H1 (cell line): ENCODE data around the gene KIAA0513. TPM values are rescaled to one million over a fixed set of nuclear protein-coding genes. Genes with fewer than 3 reads are reported as not detected.

ENCODE experiments used
- CTCF ChIA-PET: fragments of 300-600 bp; sonication (Branson Sonifier 250); formaldehyde crosslinking; loops from one replicate; lab custom pipeline; 2021; ENCODE audit not compliant: partially characterized antibody; lab: Charles Lee
- POLR2A ChIA-PET: fragments of 300-600 bp; sonication (Branson Sonifier 250); formaldehyde crosslinking; loops from one replicate; lab custom pipeline; 2021; ENCODE audit warnings: inconsistent platforms; ENCODE audit not compliant: partially characterized antibody; lab: Charles Lee
- DNase-seq, 2 experiments: peaks; one replicate each; pipeline versions ENCODE4 v3.0.0 to v3.0.0-alpha.2; 2010 to 2022; ENCODE audit warnings: low spot score in 2 of 2, low read depth in 1 of 2, mixed read lengths in 1 of 2
- FAIRE-seq: peaks from 2 replicates; lab custom pipeline; 2011; peaks lifted over from hg19 to GRCh38; lab: Jason Lieb, UNC
- H2AFZ ChIP-seq: 2 replicates; pipeline ENCODE4 v1.8.1; 2012; ENCODE audit warnings: low read length, inconsistent platforms
- H2AK5ac ChIP-seq: 2 replicates; pipeline ENCODE4 v1.6.1; 2013; ENCODE audit warnings: low read depth, low read length
- H2BK120ac ChIP-seq: replicated peaks from 2 replicates; pipeline ENCODE3; 2013; ENCODE audit warnings: low read depth, low read length, inconsistent platforms
- H2BK12ac ChIP-seq: 2 replicates; pipeline ENCODE4 v1.6.1; 2013; ENCODE audit warnings: low read depth, low read length
- H2BK15ac ChIP-seq: 2 replicates; pipeline ENCODE4 v1.6.1; 2013; ENCODE audit warnings: low read length
- H2BK20ac ChIP-seq: 2 replicates; pipeline ENCODE4 v1.6.1; 2013; ENCODE audit warnings: low read length
- H2BK5ac ChIP-seq: 2 replicates; pipeline ENCODE4 v1.6.1; 2013; ENCODE audit warnings: low read depth, low read length
- H3K14ac ChIP-seq: 2 replicates; pipeline ENCODE4 v1.6.1; 2013; ENCODE audit warnings: inconsistent platforms; ENCODE audit not compliant: insufficient read length
- H3K18ac ChIP-seq: 2 replicates; pipeline ENCODE4 v1.6.1; 2013; ENCODE audit warnings: low read length; ENCODE audit errors: extremely low read depth
- H3K23ac ChIP-seq: 2 replicates; pipeline ENCODE4 v1.6.1; 2013; ENCODE audit warnings: inconsistent platforms; ENCODE audit not compliant: insufficient read length
- H3K23me2 ChIP-seq: 2 replicates; pipeline ENCODE4 v1.6.1; 2013; ENCODE audit warnings: low read depth, low read length
- H3K27ac ChIP-seq: 2 replicates; pipeline ENCODE4 v1.6.1; 2011; ENCODE audit warnings: low read depth, low read length, inconsistent platforms
- H3K27me3 ChIP-seq, 4 experiments: replicated peaks in 1 of 4; 1 replicate in 1 of 4; 2 replicates in 3 of 4; pipeline versions ENCODE4 v1.6.1 to v1.8.1; 2011 to 2013; ENCODE audit warnings: low read length in 3 of 4, mild to moderate bottlenecking in 3 of 4, inconsistent platforms in 2 of 4, mixed read lengths in 2 of 4, moderate library complexity in 1 of 4; ENCODE audit not compliant: control insufficient read depth in 3 of 4, insufficient read depth in 3 of 4; ENCODE audit errors: extremely low read depth in 1 of 4
- H3K36me3 ChIP-seq, 4 experiments: 2 replicates each; pipeline versions ENCODE4 v1.6.1 to v1.8.1; 2011 to 2013; ENCODE audit warnings: mild to moderate bottlenecking in 4 of 4, low read length in 3 of 4, moderate library complexity in 2 of 4, control low read depth in 1 of 4, inconsistent platforms in 1 of 4; ENCODE audit not compliant: insufficient read depth in 4 of 4, control insufficient read depth in 2 of 4
- H3K4ac ChIP-seq: replicated peaks from 2 replicates; pipeline ENCODE3; 2013; ENCODE audit warnings: low read length, low read depth, mixed read lengths, inconsistent platforms; ENCODE audit not compliant: insufficient read length
- H3K4me1 ChIP-seq, 4 experiments: replicated peaks in 1 of 4; 1 replicate in 1 of 4; 2 replicates in 3 of 4; pipeline versions ENCODE4 v1.6.1 to v1.8.1; 2011 to 2013; ENCODE audit warnings: low read length in 3 of 4, inconsistent platforms in 2 of 4, mixed read lengths in 1 of 4; ENCODE audit not compliant: insufficient read depth in 4 of 4, control insufficient read depth in 3 of 4
- H3K4me2 ChIP-seq, 2 experiments: 2 replicates each; pipeline versions ENCODE4 v1.6.1 to v1.8.1; 2011 to 2013; ENCODE audit warnings: low read depth in 2 of 2, low read length in 2 of 2, control low read depth in 1 of 2, inconsistent platforms in 1 of 2, mild to moderate bottlenecking in 1 of 2; ENCODE audit not compliant: insufficient read depth in 1 of 2
- H3K4me3 ChIP-seq, 4 experiments: fragments of 200-600, 300-600 bp in 1 of 4; sonication (generic), shearing (Covaris generic), sonication (Bioruptor Twin) in 1 of 4; 2 replicates each; pipeline versions ENCODE4 v1.5.1 to v1.8.1; 2011 to 2016; ENCODE audit warnings: low read length in 4 of 4, low read depth in 3 of 4, control low read depth in 2 of 4, inconsistent platforms in 2 of 4, mild to moderate bottlenecking in 2 of 4, mixed read lengths in 1 of 4, moderate library complexity in 1 of 4; ENCODE audit not compliant: insufficient read depth in 2 of 4; ENCODE audit errors: extremely low read depth in 1 of 4
- H3K56ac ChIP-seq: replicated peaks from 2 replicates; pipeline ENCODE3; 2013; ENCODE audit warnings: low read depth, mild to moderate bottlenecking, mixed read lengths, low read length, inconsistent platforms; ENCODE audit not compliant: insufficient read length
- H3K79me1 ChIP-seq: 2 replicates; pipeline ENCODE4 v1.6.1; 2013; ENCODE audit warnings: low read depth, low read length, control low read depth
- H3K79me2 ChIP-seq, 2 experiments: 2 replicates each; pipeline versions ENCODE4 v1.6.1 to v1.8.1; 2012 to 2013; ENCODE audit warnings: low read length in 2 of 2, mild to moderate bottlenecking in 2 of 2, inconsistent platforms in 1 of 2; ENCODE audit not compliant: insufficient read depth in 2 of 2, control insufficient read depth in 1 of 2
- H3K9ac ChIP-seq, 4 experiments: replicated peaks in 1 of 4; 1 replicate in 1 of 4; 2 replicates in 3 of 4; pipeline versions ENCODE4 v1.6.1 to v1.8.1; 2011 to 2013; ENCODE audit warnings: low read depth in 3 of 4, low read length in 3 of 4, control low read depth in 2 of 4, mild to moderate bottlenecking in 2 of 4, moderate library complexity in 2 of 4, inconsistent platforms in 1 of 4; ENCODE audit errors: extremely low read depth in 1 of 4
- H3K9me3 ChIP-seq, 2 experiments: 2 replicates each; pipeline versions ENCODE4 v1.6.1 to v1.8.1; 2012 to 2013; ENCODE audit warnings: mild to moderate bottlenecking in 2 of 2, moderate library complexity in 2 of 2, control low read depth in 1 of 2, inconsistent platforms in 1 of 2, low read depth in 1 of 2, low read length in 1 of 2, mixed read lengths in 1 of 2; ENCODE audit not compliant: insufficient read depth in 2 of 2
- H4K20me1 ChIP-seq, 2 experiments: replicated peaks in 1 of 2; 2 replicates each; pipeline versions ENCODE3 to v1.8.1; 2011 to 2013; ENCODE audit warnings: inconsistent platforms in 2 of 2, low read length in 2 of 2, mild to moderate bottlenecking in 1 of 2; ENCODE audit not compliant: insufficient read depth in 2 of 2, control insufficient read depth in 1 of 2
- H4K5ac ChIP-seq: 2 replicates; pipeline ENCODE4 v1.6.1; 2013; ENCODE audit warnings: low read length, low read depth, mixed read lengths, inconsistent platforms; ENCODE audit not compliant: insufficient read length
- H4K8ac ChIP-seq: 2 replicates; pipeline ENCODE4 v1.8.0; 2013; ENCODE audit warnings: mild to moderate bottlenecking, moderate library complexity, low read length, inconsistent platforms; ENCODE audit not compliant: insufficient read depth; ENCODE audit errors: extremely low read depth
- H4K91ac ChIP-seq: replicated peaks from 2 replicates; pipeline ENCODE3; 2013; ENCODE audit warnings: low read length, mixed read lengths, inconsistent platforms; ENCODE audit not compliant: insufficient read length
- CEBPB ChIP-seq: IDR thresholded peaks from 2 replicates; pipeline ENCODE4 v1.6.1; 2012; ENCODE audit warnings: low read depth, low read length
- RFX5 ChIP-seq: IDR thresholded peaks from 2 replicates; pipeline ENCODE4 v1.6.1; 2011; ENCODE audit warnings: low read depth, low read length, improper control_type of control experiment, borderline replicate concordance
- WGBS, 2 experiments: shearing (Covaris generic) in 1 of 2; methylation state at CpG; one replicate each; pipeline versions ENCODE4 v1.1.6 to v1.1.7; 2013 to 2015; ENCODE audit warnings: low lambda C conversion rate in 2 of 2, mixed read lengths in 2 of 2, inconsistent platforms in 1 of 2, low coverage in 1 of 2, missing lambda C conversion rate in 1 of 2; ENCODE audit not compliant: insufficient replicate concordance in 2 of 2, insufficient coverage in 1 of 2, insufficient read length in 1 of 2; ENCODE audit errors: extremely low coverage in 1 of 2, missing lambda C conversion rate in 1 of 2; 5-methylcytosine and 5-hydroxymethylcytosine counted together
- polyA plus RNA-seq, 7 experiments: library from polyadenylated mRNA; depleted of rRNA in 3 of 7; stranded (reverse) in 5 of 7; unstranded in 2 of 7; fragments of >200 nt in 5 of 7; fragments of 200-250 nt in 2 of 7; gene quantifications; 1 replicate in 5 of 7; 2 replicates in 1 of 7; 4 replicates in 1 of 7; pipeline versions ENCODE4 v1.2.1 to v1.2.3, GENCODE V29; 2011 to 2013; ENCODE audit warnings: missing spikeins in 2 of 7, mixed read lengths in 2 of 7
- total RNA-seq: library from RNA; stranded (reverse); fragmentation: NEBNext Ultra II Directional; extraction: Animal tissue kit (Norgen Biotek cat#: 25700); gene quantifications from 2 replicates; pipeline ENCODE4 v1.2.1, GENCODE V29; 2021

Gene KIAA0513
- total and polyA plus RNA-seq, 2 of the 8 experiments (the other 6 are each of a cell fraction or from before 2014, with no cell fraction given): 2.1 to 6.1 TPM

DNA sequence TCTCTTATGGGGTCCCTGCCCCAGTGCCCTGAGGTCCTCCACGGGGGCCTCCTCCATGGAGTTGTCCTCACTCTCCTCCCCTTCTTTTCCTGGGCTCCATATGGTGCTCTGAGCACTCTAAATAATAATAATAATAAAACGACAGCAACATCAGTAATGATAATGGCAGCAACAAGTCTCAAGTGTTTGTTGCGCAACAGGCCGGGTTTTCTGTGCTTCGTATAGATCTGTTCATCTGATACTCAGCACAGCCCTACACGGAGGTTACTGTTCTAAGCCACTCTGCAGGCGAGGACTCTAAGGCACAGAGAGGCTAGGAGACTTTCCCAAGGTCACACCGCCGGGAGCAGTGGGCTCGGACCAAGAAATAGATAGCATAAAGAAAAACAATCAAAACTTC lies 71.0 kb downstream of the KIAA0513 start:
- H2BK15ac ChIP-seq: no peak overlapping the region
- no peaks in the 10 kb centered on the region for H3K23me2 ChIP-seq
- no peak overlapping the region for H3K4ac ChIP-seq
- no peak overlapping the region for H3K4me3 ChIP-seq
- no peaks in the 10 kb centered on the region for H4K20me1 ChIP-seq
- no peak overlapping the region for H3K56ac ChIP-seq
- H3K79me1 ChIP-seq: no peaks in the 10 kb centered on the region
- FAIRE-seq (no peak), DNase-seq (no peak)
- H2AK5ac ChIP-seq: no peak overlapping the region
- no peak overlapping the region for H3K14ac ChIP-seq
- H3K18ac ChIP-seq: no peak overlapping the region; the same call in 1 of the 2 replicates
- 0 out of 7 replicates have a peak, but pooled peaks cover 0 to 2% (median 0%) of the 10 kb centered on the region in 4 experiments for H3K27me3 ChIP-seq
- no peaks in the 10 kb centered on the region for H3K9me3 ChIP-seq
- no peak overlapping the region for H4K91ac ChIP-seq
- no peak overlapping the region for H2BK12ac ChIP-seq
- H3K4me1 ChIP-seq: no peaks in the 10 kb centered on the region
- no peak overlapping the region for H2AFZ ChIP-seq
- no peak overlapping the region for H4K5ac ChIP-seq
- H3K36me3 ChIP-seq: no peaks in the 10 kb centered on the region; a peak in 1 of 8 replicates
- H3K9ac ChIP-seq: no peak overlapping the region
- H2BK20ac ChIP-seq: no peak overlapping the region
- no peak overlapping the region for H2BK120ac ChIP-seq
- H3K4me2 ChIP-seq: no peak overlapping the region
- ChIA-PET CTCF (interaction anchor here (0.5 to 1.4 kb wide), 5 partner anchors 10 to 126 kb away, joined by 3 to 5 read pairs (median 4); no protein-coding TSS in a partner anchor), POLR2A (no interaction called here)
- no peak overlapping the region for H4K8ac ChIP-seq
- no peaks in the 10 kb centered on the region for H3K79me2 ChIP-seq
- TF ChIP-seq RFX5 (no peak), CEBPB (peak; percentile 90)
- H3K27ac ChIP-seq: no peak overlapping the region
- H3K23ac ChIP-seq: no peak overlapping the region
- WGBS, 2 experiments: 86% methylated on average over 10 of the region's 10 CpGs; no CpG with 5 or more reads in 1 of the 2 experiments
- no peak overlapping the region for H2BK5ac ChIP-seq
